NT2/D1 (cell line): ENCODE results near the gene HOOK2.

ENCODE experiments used
- DNase-seq: peaks from one replicate; pipeline ENCODE4 v3.0.0-alpha.2; 2011; ENCODE audit warnings: low read depth, low spot score
- H3K27me3 ChIP-seq: 2 replicates; pipeline ENCODE4 v1.6.0; 2011; ENCODE audit warnings: mild to moderate bottlenecking; ENCODE audit not compliant: insufficient read length, insufficient read depth
- H3K36me3 ChIP-seq: 2 replicates; pipeline ENCODE4 v1.6.1; 2011; ENCODE audit warnings: mild to moderate bottlenecking, low read length, mixed read lengths; ENCODE audit not compliant: insufficient read depth, insufficient read length
- H3K4me1 ChIP-seq: 2 replicates; pipeline ENCODE4 v1.5.1; 2011; ENCODE audit not compliant: insufficient read depth, insufficient read length
- H3K4me3 ChIP-seq: 2 replicates; pipeline ENCODE4 v1.5.1; 2011; ENCODE audit warnings: low read depth; ENCODE audit not compliant: insufficient read length
- H3K9ac ChIP-seq: 2 replicates; pipeline ENCODE4 v1.6.0; 2011; ENCODE audit warnings: low read depth; ENCODE audit not compliant: insufficient read length
- H3K9me3 ChIP-seq: 2 replicates; pipeline ENCODE4 v1.5.1; 2011; ENCODE audit warnings: mild to moderate bottlenecking, low read length; ENCODE audit not compliant: insufficient read depth
- SUZ12 ChIP-seq: IDR thresholded peaks from 2 replicates; pipeline ENCODE4 v1.6.1; 2011; ENCODE audit not compliant: insufficient read length, insufficient read depth; ENCODE audit errors: extremely low read depth
- YY1 ChIP-seq: IDR thresholded peaks from 2 replicates; pipeline ENCODE4 v1.6.1; 2011; ENCODE audit not compliant: insufficient read length, insufficient read depth
- ZNF274 ChIP-seq: IDR thresholded peaks from 2 replicates; pipeline ENCODE4 v1.6.1; 2011; ENCODE audit warnings: mild to moderate bottlenecking, low read depth, low read length

The HOOK2 gene

DNA sequence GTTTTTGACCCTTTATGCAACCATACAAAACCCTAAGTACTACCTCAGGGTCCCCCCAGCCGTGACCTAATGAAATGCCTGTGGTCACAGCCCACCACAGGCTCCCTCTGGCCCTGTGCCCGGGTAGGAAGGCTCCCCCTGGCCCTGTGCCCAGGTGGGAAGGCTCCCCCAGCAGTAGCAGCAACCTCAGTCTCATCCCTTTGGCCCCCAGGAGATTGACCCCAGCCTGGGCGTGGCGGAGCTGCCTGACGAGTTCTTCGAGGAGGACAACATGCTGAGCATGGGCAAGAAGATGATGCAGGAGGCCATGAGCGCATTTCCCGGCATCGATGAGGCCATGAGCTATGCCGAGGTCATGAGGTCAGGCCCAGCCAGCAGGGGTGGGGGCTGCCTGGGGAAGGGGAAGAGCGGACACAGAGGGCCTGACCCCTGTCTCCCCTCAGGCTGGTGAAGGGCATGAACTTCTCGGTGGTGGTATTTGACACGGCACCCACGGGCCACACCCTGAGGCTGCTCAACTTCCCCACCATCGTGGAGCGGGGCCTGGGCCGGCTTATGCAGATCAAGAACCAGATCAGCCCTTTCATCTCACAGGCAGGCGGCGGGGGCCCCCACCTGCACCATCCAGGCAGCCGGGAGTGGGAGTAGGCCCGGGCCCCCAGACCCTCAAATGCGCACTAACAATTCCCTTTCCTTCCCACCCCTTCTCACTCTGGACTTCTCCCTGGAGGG lies 30.0 kb downstream of the HOOK2 start:
- no peaks in the 10 kb centered on the region for H3K27me3 ChIP-seq
- peaks cover 60% of the 10 kb centered on the region for H3K36me3 ChIP-seq
- H3K9me3 ChIP-seq = no peaks in the 10 kb centered on the region
- no peak overlapping the region for H3K9ac ChIP-seq
- TF ChIP-seq YY1 = no peak
- no peak for TF ChIP-seq ZNF274
- TF ChIP-seq SUZ12 = no peak
- DNase-seq = no peak
- no peak overlapping the region for H3K4me3 ChIP-seq
- H3K4me1 ChIP-seq = peaks cover 2% of the 10 kb centered on the region

DNA sequence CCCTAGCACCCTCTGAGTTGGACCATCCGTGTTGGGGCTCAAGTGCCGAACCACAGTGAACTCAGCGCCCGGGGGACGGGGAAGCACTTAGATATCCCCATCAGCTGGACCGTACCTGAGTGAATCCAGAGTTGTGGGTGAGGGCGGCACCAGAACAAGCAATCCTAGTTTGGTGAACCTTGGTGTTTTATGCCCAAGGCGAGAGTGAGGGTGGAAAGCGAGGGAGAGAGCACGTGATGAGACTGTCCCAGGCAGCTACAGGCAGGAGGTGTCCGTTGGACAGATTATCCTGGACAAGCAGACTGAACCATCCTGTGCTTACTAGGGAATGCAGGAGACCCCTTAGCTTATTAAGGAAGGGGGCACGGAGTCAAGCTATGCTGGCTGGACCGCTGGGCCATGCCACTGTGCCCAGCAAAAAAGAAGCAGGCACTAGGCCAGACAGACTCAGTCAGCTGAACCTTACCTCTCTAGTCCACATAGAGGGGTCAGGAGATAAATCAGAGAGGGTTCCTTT lies 37.5 kb downstream of the HOOK2 start:
- H3K9ac ChIP-seq = peak overlapping the region; percentile 93
- DNase-seq = no peak
- no peaks in the 10 kb centered on the region for H3K27me3 ChIP-seq
- peak overlapping the region; percentile 95 for H3K4me3 ChIP-seq
- TF ChIP-seq YY1 (no peak), ZNF274 (no peak), SUZ12 (no peak)
- no peaks in the 10 kb centered on the region for H3K9me3 ChIP-seq
- H3K36me3 ChIP-seq = peaks cover 39% of the 10 kb centered on the region
- peaks cover 2% of the 10 kb centered on the region for H3K4me1 ChIP-seq

DNA sequence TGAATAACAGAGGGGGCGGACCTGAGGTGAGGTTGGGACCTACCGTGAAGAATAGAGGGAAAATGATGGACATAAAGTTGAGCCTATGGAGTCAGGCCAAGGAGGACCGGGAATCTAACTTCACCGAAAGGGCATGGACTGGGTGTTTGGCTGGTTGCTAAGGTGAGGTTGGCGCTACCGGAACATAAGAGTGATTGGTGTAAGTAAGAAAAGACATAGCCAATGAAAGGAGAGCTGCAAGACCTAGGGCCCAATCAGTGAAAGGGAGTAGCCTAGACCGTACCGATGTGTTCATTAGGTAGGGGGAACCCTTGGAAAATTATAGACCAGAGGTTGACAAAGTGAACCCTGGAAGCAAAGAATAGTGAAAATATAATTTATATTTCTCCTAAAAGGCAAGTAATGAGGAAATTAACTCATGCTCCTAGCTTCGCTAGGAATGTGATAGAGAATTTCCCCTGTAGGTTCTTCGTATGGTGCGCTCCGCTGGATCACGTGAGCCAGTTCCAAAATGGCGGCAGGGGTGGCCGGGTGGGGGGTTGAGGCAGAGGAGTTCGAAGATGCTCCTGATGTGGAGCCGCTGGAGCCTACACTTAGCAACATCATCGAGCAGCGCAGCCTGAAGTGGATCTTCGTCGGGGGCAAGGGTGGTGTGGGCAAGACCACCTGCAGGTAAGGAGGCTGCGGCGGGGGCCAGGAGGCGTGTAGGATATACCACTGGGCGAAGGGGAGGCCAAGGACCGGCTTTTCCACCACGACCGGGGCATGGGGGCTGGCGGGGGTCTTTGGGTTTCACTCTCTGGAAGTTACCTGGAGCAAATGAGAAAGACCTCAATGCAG lies 38.1 kb downstream of the HOOK2 start, which contains the start of gene GET3:
TSS of gene GET3 (plus strand) at position 503 of the 840 bp plus-strand sequence. CDS start at position 512, 9 bp downstream.
- no peak for TF ChIP-seq SUZ12
- peak; percentile 93 for TF ChIP-seq YY1
- H3K9me3 ChIP-seq = no peaks in the 10 kb centered on the region
- peak; percentile 99 for DNase-seq
- H3K36me3 ChIP-seq = peaks cover 41% of the 10 kb centered on the region
- peak within 1 kb of the TSS; percentile 95 for H3K4me3 ChIP-seq
- no peaks in the 10 kb centered on the region for H3K27me3 ChIP-seq
- H3K4me1 ChIP-seq = peaks cover 4% of the 10 kb centered on the region
- peak within 1 kb of the TSS; percentile 93 for H3K9ac ChIP-seq

DNA sequence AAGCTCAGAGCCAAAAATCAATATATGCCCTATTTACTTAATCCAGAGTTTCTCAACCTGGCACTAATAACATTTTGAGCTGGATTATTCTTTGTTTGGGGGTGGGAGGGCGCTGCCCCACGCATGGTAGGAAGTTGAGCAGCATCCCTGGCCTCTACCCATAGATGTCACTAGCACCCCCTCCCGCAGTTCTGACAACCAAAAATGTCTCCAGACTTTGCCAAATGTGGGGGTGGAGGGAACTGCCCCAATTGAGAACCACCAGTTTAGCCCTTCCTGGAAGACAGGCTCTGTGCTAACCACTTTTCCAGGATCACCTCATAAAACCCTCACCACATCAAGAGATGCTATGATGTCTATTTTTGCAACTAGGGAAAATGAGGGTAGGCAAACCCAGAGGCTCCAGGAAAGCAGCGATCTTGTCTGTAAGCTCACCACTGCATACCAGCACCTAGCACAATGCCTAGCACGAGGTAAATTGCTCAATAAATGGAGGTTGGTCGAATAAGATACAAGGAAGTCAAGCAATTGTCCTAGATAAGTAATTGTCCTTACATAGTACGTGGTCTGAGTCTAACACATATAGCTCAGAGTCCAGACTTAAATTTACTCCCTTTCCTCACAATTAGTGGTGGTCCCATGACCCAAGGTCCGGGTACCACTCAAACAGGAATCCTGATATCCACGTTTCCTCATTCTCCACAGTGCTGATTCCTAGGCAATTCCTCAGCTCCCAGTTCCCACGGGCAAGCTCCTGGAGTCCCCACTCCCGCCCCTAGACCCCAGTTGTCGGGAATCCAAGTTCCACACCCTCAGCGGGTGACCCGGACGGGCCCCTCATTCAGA lies 41.8 kb downstream of the HOOK2 start:
- Histone ChIP-seq H3K4me1 (peaks cover 9% of the 10 kb centered on the region), H3K36me3 (peaks cover 49% of the 10 kb centered on the region), H3K9me3 (no peaks in the 10 kb centered on the region), H3K27me3 (no peaks in the 10 kb centered on the region), H3K9ac (peak overlapping the region; percentile 91), H3K4me3 (peak overlapping the region; percentile 81)
- TF ChIP-seq ZNF274 (no peak), YY1 (no peak), SUZ12 (no peak)
- no peak for DNase-seq

DNA sequence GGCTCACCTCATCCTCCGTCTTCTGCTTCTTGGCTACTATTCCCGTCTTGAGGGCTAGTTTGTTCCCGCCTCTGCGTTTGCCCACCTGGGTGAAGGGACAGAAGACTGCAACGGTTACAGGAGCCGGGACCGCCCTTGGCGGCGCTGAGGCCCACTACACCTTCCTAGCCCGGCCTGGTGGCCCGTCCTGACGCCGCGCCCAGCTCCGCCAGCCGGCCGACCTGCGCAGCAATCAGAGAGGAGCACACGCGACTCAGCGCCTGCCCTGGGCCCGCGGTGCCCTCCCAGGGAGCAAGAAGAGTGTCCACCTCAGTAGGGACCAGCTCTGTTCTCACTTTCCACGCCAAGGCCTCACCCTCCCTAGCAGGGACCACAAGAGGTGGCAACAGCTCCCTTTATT lies 44.0 kb downstream of the HOOK2 start:
- H3K27me3 ChIP-seq = no peaks in the 10 kb centered on the region
- H3K36me3 ChIP-seq = peaks cover 55% of the 10 kb centered on the region
- H3K4me3 ChIP-seq = no peak overlapping the region
- no peak overlapping the region for H3K9ac ChIP-seq
- no peak for TF ChIP-seq SUZ12
- TF ChIP-seq YY1 = no peak
- TF ChIP-seq ZNF274 = no peak
- no peaks in the 10 kb centered on the region for H3K9me3 ChIP-seq
- no peak for DNase-seq
- H3K4me1 ChIP-seq = peaks cover 9% of the 10 kb centered on the region

DNA sequence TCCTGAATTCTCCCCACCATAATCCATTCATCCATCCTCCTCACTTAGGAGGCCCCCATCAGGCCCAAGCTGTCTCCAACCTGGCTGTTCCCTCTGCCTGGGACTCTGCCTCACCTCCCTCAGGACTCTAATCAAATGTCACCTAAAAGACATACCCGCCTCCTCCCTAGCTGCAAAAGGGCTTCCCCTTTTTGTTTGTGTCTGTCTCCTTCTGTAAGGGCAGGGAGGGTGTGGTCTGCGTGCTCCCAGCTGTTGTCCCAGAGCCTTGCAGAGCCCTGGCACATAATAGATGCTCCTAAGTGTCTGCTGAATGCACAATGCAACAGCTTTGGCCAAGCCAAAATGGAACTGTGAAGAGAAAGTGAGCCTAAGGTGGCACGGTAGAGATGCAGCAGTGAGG lies 45.3 kb downstream of the HOOK2 start:
- Histone ChIP-seq H3K36me3 (peaks cover 55% of the 10 kb centered on the region), H3K27me3 (no peaks in the 10 kb centered on the region), H3K9me3 (no peaks in the 10 kb centered on the region), H3K9ac (no peak overlapping the region), H3K4me1 (peaks cover 7% of the 10 kb centered on the region), H3K4me3 (no peak overlapping the region)
- DNase-seq = no peak
- TF ChIP-seq YY1 = no peak
- TF ChIP-seq SUZ12 = no peak
- TF ChIP-seq ZNF274 = no peak
